ENCODE measurements around the gene DCAKD. TPM values are rescaled to one million over a fixed set of nuclear protein-coding genes. Genes with fewer than 3 reads are reported as not detected.

The DCAKD gene
- total RNA-seq, 1 experiment from 2014 or later = 31.9 TPM

DNA sequence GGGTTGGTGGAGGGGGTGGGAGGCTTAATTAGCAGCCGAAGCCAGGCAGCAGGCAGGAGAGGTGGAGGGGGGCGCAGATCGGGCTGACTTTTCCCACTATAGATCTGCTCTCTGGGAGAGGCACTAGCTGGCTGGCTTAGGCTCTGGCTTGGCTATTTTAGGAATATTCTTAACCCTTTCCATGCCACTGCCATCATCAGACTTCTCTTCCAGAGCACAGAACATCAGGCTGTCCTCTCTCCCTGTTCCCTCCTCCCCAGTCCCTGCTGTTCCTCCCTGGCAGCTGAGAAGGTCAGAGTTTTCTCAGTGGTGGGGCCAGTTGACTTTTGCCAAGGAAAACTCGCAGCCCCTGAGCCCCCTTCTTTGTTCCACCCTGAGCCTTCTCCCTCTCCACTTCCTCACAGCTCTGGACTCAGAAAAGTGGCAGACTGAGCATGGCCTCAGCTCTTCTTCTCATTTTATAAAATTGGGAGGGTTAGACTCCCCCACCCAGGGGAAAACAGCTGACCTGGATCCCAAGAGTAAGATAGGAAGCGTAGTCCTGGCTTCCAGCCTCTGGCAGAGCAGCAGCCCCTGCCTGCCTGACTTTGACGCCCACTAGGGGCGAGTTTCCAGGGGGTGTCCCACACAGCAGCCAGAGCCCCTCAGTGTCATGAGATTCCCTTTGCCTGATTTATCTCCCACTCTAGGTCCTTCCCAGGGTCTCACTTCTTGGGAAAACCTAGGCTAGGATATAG, 73.5 kb downstream of the DCAKD start (continued):
- no peak for TF ChIP-seq SP1 (IDR thresholded peaks at IDR 0.05; ENCODE audit: low read depth)
- TF ChIP-seq, protein P1, sequence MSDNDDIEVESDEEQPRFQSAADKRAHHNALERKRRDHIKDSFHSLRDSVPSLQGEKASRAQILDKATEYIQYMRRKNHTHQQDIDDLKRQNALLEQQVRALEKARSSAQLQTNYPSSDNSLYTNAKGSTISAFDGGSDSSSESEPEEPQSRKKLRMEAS (IDR thresholded peaks at IDR 0.05) = no peak
- TF ChIP-seq POLR2A (IDR thresholded peaks at IDR 0.05; ENCODE audit: borderline replicate concordance, extremely low read depth, insufficient read depth, insufficient read length) = no peak

DNA sequence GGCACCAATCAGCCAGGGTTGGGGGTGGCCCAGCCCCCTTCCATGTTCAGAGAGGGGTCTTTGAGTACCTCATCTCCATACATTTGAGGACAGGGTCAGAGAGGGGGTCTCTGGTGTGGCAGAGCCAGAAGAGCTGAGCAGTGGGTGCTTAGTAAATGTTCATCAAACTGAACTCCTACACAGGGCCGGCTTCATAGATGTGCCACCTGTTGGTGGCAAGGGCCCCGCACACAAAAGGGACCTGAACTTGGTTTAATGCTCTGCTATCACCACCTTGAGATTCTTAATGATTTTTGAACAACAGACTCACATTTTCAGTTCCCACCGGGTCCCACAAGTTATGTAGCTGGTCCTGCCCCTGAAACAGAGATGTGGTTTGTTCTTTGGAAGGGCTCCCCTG, 74.4 kb downstream of the DCAKD start:
- TF ChIP-seq, protein P2, sequence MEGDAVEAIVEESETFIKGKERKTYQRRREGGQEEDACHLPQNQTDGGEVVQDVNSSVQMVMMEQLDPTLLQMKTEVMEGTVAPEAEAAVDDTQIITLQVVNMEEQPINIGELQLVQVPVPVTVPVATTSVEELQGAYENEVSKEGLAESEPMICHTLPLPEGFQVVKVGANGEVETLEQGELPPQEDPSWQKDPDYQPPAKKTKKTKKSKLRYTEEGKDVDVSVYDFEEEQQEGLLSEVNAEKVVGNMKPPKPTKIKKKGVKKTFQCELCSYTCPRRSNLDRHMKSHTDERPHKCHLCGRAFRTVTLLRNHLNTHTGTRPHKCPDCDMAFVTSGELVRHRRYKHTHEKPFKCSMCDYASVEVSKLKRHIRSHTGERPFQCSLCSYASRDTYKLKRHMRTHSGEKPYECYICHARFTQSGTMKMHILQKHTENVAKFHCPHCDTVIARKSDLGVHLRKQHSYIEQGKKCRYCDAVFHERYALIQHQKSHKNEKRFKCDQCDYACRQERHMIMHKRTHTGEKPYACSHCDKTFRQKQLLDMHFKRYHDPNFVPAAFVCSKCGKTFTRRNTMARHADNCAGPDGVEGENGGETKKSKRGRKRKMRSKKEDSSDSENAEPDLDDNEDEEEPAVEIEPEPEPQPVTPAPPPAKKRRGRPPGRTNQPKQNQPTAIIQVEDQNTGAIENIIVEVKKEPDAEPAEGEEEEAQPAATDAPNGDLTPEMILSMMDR (IDR thresholded peaks at IDR 0.05 in 2 of 3, conservative IDR thresholded peaks at IDR 0.05 in 1 of 3; ENCODE audit: borderline replicate concordance in 1 of 3, insufficient read depth in 1 of 3, low read depth in 2 of 3, low read length in 2 of 3) = peak in 2 of 3 experiments; percentile 25 to 34; a peak in 4 of 6 replicates
- TF ChIP-seq ZFX (IDR thresholded peaks at IDR 0.05) = no peak
- DNase-seq (ENCODE audit: low read depth, low spot score) (no peak), ATAC-seq (peak; percentile 70)
- no peak overlapping the region for H3K4me2 ChIP-seq (ENCODE audit: low read length)
- peaks cover 0 to 12% of the 10 kb centered on the region in 2 experiments; a peak in 2 of 4 replicates for H3K4me1 ChIP-seq (ENCODE audit: control insufficient read depth in 1 of 2, insufficient read depth in 2 of 2, low read length in 2 of 2)
- H3K27ac ChIP-seq (ENCODE audit: low read depth, low read length) = no peak overlapping the region
- RAD21 ChIA-PET (ENCODE audit: low non-redundant PET in 1 of 2, low total read pairs in 2 of 2, uncharacterized antibody in 2 of 2, unreplicated experiment in 2 of 2) = no interaction called here
- no peaks in the 10 kb centered on the region for H3K9me2 ChIP-seq (ENCODE audit: insufficient read depth)
- intact Hi-C loops (cut with micrococcal nuclease) = no loop called here
- H3K36me3 ChIP-seq (ENCODE audit: control insufficient read depth in 1 of 2, insufficient read depth in 2 of 2, low read length in 2 of 2) = no peaks in the 10 kb centered on the region
- no TSS peak for BruUV-seq (replicated peaks)
- no peaks in the 10 kb centered on the region for H3K79me2 ChIP-seq (ENCODE audit: insufficient read depth, low read length)
- no peak overlapping the region for H3K4me3 ChIP-seq (replicated peaks in 1 of 2; ENCODE audit: low read depth in 1 of 2, low read length in 2 of 2)
- no peaks in the 10 kb centered on the region for H3K27me3 ChIP-seq (ENCODE audit: insufficient read depth, low read length)
- no peak overlapping the region for H3K9ac ChIP-seq (ENCODE audit: low read length)
- POLR2A ChIA-PET = no interaction called here
- no peaks in the 10 kb centered on the region for H4K20me1 ChIP-seq (ENCODE audit: insufficient read depth)
- H3K9me3 ChIP-seq (ENCODE audit: control insufficient read depth in 1 of 2, insufficient read depth in 1 of 2, low read depth in 1 of 2, low read length in 2 of 2) = no peaks in the 10 kb centered on the region
- H2AFZ ChIP-seq (ENCODE audit: low read depth, low read length, poor library complexity, severe bottlenecking) = no peak overlapping the region
- CTCF ChIA-PET = interaction anchor here (1.1 kb wide), 1 partner anchor 57 kb away, joined by 3 read pairs; no protein-coding TSS in a partner anchor
